Colonic mucosa (tissue), 4 donors: ENCODE results near the gene ASB18. TPM values are rescaled to one million over a fixed set of nuclear protein-coding genes. Genes with fewer than 3 reads are reported as not detected.

ENCODE experiments used
- DNase-seq: peaks from one replicate; pipeline ENCODE4 v3.0.0-alpha.2; 2020
- H3K27ac ChIP-seq: fragments of 200-600 bp; one replicate; pipeline ENCODE4 v1.8.0; 2021
- H3K27me3 ChIP-seq: fragments of 200-600 bp; one replicate; pipeline ENCODE4 v1.8.0; 2021
- H3K36me3 ChIP-seq: fragments of 200-600 bp; one replicate; pipeline ENCODE4 v1.8.0; 2021
- H3K4me1 ChIP-seq: fragments of 200-600 bp; one replicate; pipeline ENCODE4 v1.8.0; 2021; ENCODE audit warnings: mild to moderate bottlenecking
- H3K4me3 ChIP-seq: fragments of 200-600 bp; one replicate; pipeline ENCODE4 v1.8.0; 2021
- H3K9ac ChIP-seq, 2 donors: one replicate each; pipeline ENCODE4 v1.7.0; 2013; ENCODE audit warnings: control low read depth in 2 of 2, low read depth in 2 of 2, low read length in 2 of 2
- H3K9me3 ChIP-seq: fragments of 200-600 bp; one replicate; pipeline ENCODE4 v1.8.0; 2021
- CTCF ChIP-seq: fragments of 200-600 bp; IDR thresholded peaks from one replicate; pipeline ENCODE4 v1.8.0; 2022; ENCODE audit warnings: antibody characterized with exemption, mild to moderate bottlenecking
- intact Hi-C: fragments of 100-400 bp; cut with DNase I; formaldehyde crosslinking; loops from one replicate; pipeline ENCODE4 v1.14.1; 2022
- total RNA-seq, 2 donors: library from RNA; stranded (reverse); fragmentation: NEBNext Ultra II Directional in 1 of 2; extraction: Animal tissue kit (Norgen Biotek cat#: 25700) in 1 of 2; gene quantifications; one replicate each; pipeline ENCODE4 v1.2.1, GENCODE V29; 2021
- donor health status: healthy.
- donor health status: DM: no; HTN: no; CAD: no.
- donor health status: DM: no; HTN: no; CAD: no.

The ASB18 gene
- total RNA-seq, 2 donors from 2014 or later: not detected

GRCh38 chr2:236221798-236222197, 42.4 kb downstream of the ASB18 start:
- Histone ChIP-seq H3K27me3 (no peaks in the 10 kb centered on the region), H3K36me3 (no peaks in the 10 kb centered on the region), H3K9ac (no peak overlapping the region), H3K27ac (no peak overlapping the region), H3K4me1 (no peaks in the 10 kb centered on the region), H3K9me3 (no peaks in the 10 kb centered on the region), H3K4me3 (no peak overlapping the region)
- intact Hi-C loops: no loop called here
- no peak for DNase-seq
- TF ChIP-seq CTCF: no peak

- intact Hi-C loops: no loop called here
- Histone ChIP-seq H3K9ac (no peak overlapping the region), H3K27me3 (no peaks in the 10 kb centered on the region), H3K9me3 (no peaks in the 10 kb centered on the region), H3K4me3 (no peak overlapping the region), H3K4me1 (no peaks in the 10 kb centered on the region), H3K36me3 (no peaks in the 10 kb centered on the region), H3K27ac (no peak overlapping the region)
- no peak for TF ChIP-seq CTCF
- DNase-seq: no peak
These were observed 44.8 kb downstream of the ASB18 start for GRCh38 chr2:236219411-236219810.

GRCh38 chr2:236217926-236218325, 46.3 kb downstream of the ASB18 start:
- Histone ChIP-seq H3K27me3 (peaks cover 4% of the 10 kb centered on the region), H3K36me3 (no peaks in the 10 kb centered on the region), H3K27ac (no peak overlapping the region), H3K9ac (no peak overlapping the region), H3K9me3 (no peaks in the 10 kb centered on the region), H3K4me3 (no peak overlapping the region), H3K4me1 (no peaks in the 10 kb centered on the region)
- TF ChIP-seq CTCF: no peak
- intact Hi-C loops: no loop called here
- peak; percentile 0 for DNase-seq

GRCh38 chr2:236216711-236217110, 47.5 kb downstream of the ASB18 start:
- DNase-seq: peak; percentile 8
- H3K4me1 ChIP-seq: no peaks in the 10 kb centered on the region
- H3K9me3 ChIP-seq: no peaks in the 10 kb centered on the region
- intact Hi-C loops: no loop called here
- H3K9ac ChIP-seq: no peak overlapping the region
- peaks cover 4% of the 10 kb centered on the region for H3K27me3 ChIP-seq
- no peak overlapping the region for H3K27ac ChIP-seq
- no peak for TF ChIP-seq CTCF
- H3K36me3 ChIP-seq: no peaks in the 10 kb centered on the region
- H3K4me3 ChIP-seq: no peak overlapping the region

GRCh38 chr2:236215761-236216333, 48.4 kb downstream of the ASB18 start:
- peaks cover 4% of the 10 kb centered on the region for H3K27me3 ChIP-seq
- intact Hi-C loops: no loop called here
- H3K4me3 ChIP-seq: no peak overlapping the region
- DNase-seq: no peak
- no peak overlapping the region for H3K27ac ChIP-seq
- no peak for TF ChIP-seq CTCF
- H3K36me3 ChIP-seq: no peaks in the 10 kb centered on the region
- no peak overlapping the region for H3K9ac ChIP-seq
- no peaks in the 10 kb centered on the region for H3K9me3 ChIP-seq
- no peaks in the 10 kb centered on the region for H3K4me1 ChIP-seq
